IPS-15b (cell line): Measurements from ENCODE around the gene CEP162.
"Not testable (repeated sequence)": the region's sequence is repeated elsewhere in the genome, so short reads cannot be mapped to it uniquely, and the experiment has no call there.

Experiments used
- H3K27me3 ChIP-seq: one replicate; pipeline ENCODE4 v1.6.1; 2013; ENCODE audit warnings: low read length; ENCODE audit not compliant: control insufficient read depth, insufficient read depth
- H3K36me3 ChIP-seq: one replicate; pipeline ENCODE4 v1.6.1; 2013; ENCODE audit warnings: low read length; ENCODE audit not compliant: control insufficient read depth, insufficient read depth
- H3K4me1 ChIP-seq: one replicate; pipeline ENCODE4 v1.6.1; 2013; ENCODE audit warnings: mild to moderate bottlenecking, low read length; ENCODE audit not compliant: control insufficient read depth, insufficient read depth
- H3K4me3 ChIP-seq: one replicate; pipeline ENCODE4 v1.5.1; 2013; ENCODE audit warnings: low read depth, low read length
- H3K9ac ChIP-seq: one replicate; pipeline ENCODE4 v1.6.1; 2013; ENCODE audit warnings: low read depth, mild to moderate bottlenecking, low read length
- H3K9me3 ChIP-seq: one replicate; pipeline ENCODE4 v1.6.1; 2013; ENCODE audit warnings: mild to moderate bottlenecking, low read length; ENCODE audit not compliant: control insufficient read depth, insufficient read depth

The CEP162 gene

DNA sequence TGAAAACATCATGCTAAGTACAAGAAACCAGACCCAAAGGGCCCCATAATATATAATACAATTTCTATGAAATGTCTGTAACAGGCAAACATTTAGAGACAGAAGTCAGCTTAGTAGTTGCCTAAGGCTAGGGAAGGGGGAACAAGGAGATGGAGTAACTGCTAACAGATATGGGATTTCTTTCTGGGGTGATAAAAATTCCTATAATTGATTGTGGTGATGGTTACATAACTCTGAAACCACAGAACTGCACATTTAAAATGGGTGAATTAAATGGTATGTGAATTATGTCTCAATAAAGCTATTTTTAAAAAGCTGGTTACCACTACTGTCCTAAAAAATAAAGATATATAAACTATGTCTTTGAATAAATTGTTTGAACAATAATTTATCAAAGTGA is 3.2 kb downstream of the CEP162 start:
- Histone ChIP-seq H3K36me3 (no peaks in the 10 kb centered on the region), H3K27me3 (peaks cover 2% of the 10 kb centered on the region), H3K9me3 (no peaks in the 10 kb centered on the region), H3K4me3 (no peak overlapping the region), H3K9ac (no peak overlapping the region), H3K4me1 (no peaks in the 10 kb centered on the region)

DNA sequence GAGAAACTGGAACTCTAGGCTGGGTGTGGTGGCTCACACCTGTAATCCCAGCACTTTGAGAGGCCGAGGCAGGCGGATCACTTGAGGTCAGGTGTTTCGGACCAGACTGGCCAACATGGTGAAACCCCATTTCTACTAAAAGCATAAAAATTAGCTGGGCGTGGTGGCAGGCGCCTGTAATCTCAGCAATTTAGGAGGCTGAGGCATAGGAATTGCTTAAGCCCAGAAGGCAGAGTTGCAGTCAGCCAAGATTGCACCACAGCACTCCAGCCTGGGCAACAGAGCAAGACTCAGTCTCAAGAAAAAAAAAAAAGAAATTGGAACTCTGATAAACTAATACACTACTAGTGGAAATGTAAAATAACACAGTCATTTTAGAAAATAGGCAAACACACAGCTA is 3.8 kb downstream of the CEP162 start:
- not testable (repeated sequence) for H3K27me3 ChIP-seq, H3K4me1 ChIP-seq, H3K36me3 ChIP-seq, H3K9me3 ChIP-seq, H3K4me3 ChIP-seq, H3K9ac ChIP-seq

- H3K4me1 ChIP-seq: peaks cover 5% of the 10 kb centered on the region
- H3K36me3 ChIP-seq: no peaks in the 10 kb centered on the region
- H3K4me3 ChIP-seq: no peak overlapping the region
- H3K9ac ChIP-seq: no peak overlapping the region
- no peaks in the 10 kb centered on the region for H3K9me3 ChIP-seq
- H3K27me3 ChIP-seq: no peaks in the 10 kb centered on the region
Observed at GRCh38 chr6:84222426-84222825, 5.0 kb downstream of the CEP162 start.

GRCh38 chr6:84220809-84221409 is 6.5 kb downstream of the CEP162 start:
- Histone ChIP-seq H3K9me3 (no peaks in the 10 kb centered on the region), H3K4me1 (peaks cover 9% of the 10 kb centered on the region), H3K9ac (no peak overlapping the region), H3K27me3 (no peaks in the 10 kb centered on the region), H3K36me3 (no peaks in the 10 kb centered on the region), H3K4me3 (no peak overlapping the region)

GRCh38 chr6:84218091-84218490 is 9.4 kb downstream of the CEP162 start:
- Histone ChIP-seq H3K9ac (no peak overlapping the region), H3K4me3 (no peak overlapping the region), H3K9me3 (no peaks in the 10 kb centered on the region), H3K27me3 (no peaks in the 10 kb centered on the region), H3K4me1 (peaks cover 9% of the 10 kb centered on the region), H3K36me3 (no peaks in the 10 kb centered on the region)

DNA sequence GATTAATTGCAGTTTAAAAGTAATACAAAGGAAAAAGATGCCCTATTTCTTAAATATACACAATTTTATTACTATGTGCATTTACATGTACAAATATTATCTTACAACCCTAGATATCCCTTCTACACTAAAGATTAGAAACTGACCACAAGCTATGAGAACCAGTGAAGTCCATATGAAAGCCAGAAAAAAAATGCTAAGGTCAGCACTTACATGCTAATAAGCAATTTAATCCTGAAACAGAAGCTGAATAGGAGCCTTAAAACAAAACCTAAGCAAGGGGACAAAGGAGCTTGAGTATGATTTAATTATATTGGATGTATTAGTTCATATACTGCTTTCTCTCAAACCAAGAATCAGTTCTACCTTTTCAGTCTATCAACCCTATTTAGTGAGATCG is 14.2 kb downstream of the CEP162 start:
- no peaks in the 10 kb centered on the region for H3K36me3 ChIP-seq
- no peak overlapping the region for H3K9ac ChIP-seq
- H3K27me3 ChIP-seq: no peaks in the 10 kb centered on the region
- H3K4me1 ChIP-seq: peaks cover 5% of the 10 kb centered on the region
- no peaks in the 10 kb centered on the region for H3K9me3 ChIP-seq
- H3K4me3 ChIP-seq: no peak overlapping the region

DNA sequence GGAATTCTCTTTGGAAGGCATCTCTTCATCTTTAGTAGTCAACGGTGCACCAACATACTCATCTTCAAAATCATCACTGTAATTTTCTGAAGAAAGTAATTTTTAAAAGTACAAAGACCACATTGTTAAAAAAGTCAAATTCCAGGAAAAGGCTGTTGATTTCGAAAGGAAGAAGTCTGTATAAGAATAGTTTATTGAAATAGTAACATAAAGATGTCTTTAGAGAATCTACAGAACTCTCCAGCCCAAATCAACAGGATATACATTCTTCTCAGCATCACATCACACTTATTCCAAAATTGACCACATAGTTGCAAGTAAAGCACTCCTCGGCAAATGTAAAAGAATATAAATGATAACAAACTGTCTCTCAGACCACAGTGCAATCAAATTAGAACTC is 23.4 kb downstream of the CEP162 start:
- H3K9me3 ChIP-seq: no peaks in the 10 kb centered on the region
- H3K36me3 ChIP-seq: no peaks in the 10 kb centered on the region
- H3K27me3 ChIP-seq: no peaks in the 10 kb centered on the region
- no peak overlapping the region for H3K9ac ChIP-seq
- no peaks in the 10 kb centered on the region for H3K4me1 ChIP-seq
- H3K4me3 ChIP-seq: no peak overlapping the region

- H3K27me3 ChIP-seq, H3K9me3 ChIP-seq, H3K36me3 ChIP-seq, H3K4me1 ChIP-seq, H3K9ac ChIP-seq, H3K4me3 ChIP-seq: not testable (repeated sequence)
Observed at GRCh38 chr6:84199987-84200386, 27.5 kb downstream of the CEP162 start.

GRCh38 chr6:84197708-84198107 is 29.7 kb downstream of the CEP162 start:
- no peaks in the 10 kb centered on the region for H3K27me3 ChIP-seq
- H3K4me1 ChIP-seq: no peaks in the 10 kb centered on the region
- H3K9me3 ChIP-seq: no peaks in the 10 kb centered on the region
- no peak overlapping the region for H3K4me3 ChIP-seq
- H3K36me3 ChIP-seq: peaks cover 2% of the 10 kb centered on the region
- H3K9ac ChIP-seq: no peak overlapping the region

- H3K27me3 ChIP-seq: no peaks in the 10 kb centered on the region
- no peak overlapping the region for H3K9ac ChIP-seq
- H3K9me3 ChIP-seq: no peaks in the 10 kb centered on the region
- peaks cover 2% of the 10 kb centered on the region for H3K36me3 ChIP-seq
- H3K4me1 ChIP-seq: no peaks in the 10 kb centered on the region
- no peak overlapping the region for H3K4me3 ChIP-seq
Observed at GRCh38 chr6:84193114-84193708, 34.2 kb downstream of the CEP162 start.

DNA sequence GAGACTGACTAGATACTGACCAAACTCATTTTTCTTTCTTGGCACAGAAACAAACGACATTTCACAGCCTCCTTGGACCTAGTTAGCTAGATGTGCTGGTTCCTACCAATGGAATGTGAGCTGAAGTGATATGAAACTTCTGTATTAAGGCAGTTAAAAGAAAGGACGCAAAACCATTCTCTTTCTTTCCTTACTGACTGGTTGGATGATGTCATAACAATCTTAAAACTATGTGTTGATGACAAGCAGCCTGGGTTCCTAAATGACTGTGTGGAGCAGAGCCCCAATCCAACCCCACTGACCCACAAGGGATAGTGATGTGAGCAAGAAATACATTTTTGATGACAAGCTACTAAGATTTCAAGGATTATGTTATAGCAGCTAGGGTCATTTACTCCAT is 35.6 kb downstream of the CEP162 start:
- no peaks in the 10 kb centered on the region for H3K27me3 ChIP-seq
- H3K4me3 ChIP-seq: no peak overlapping the region
- H3K9me3 ChIP-seq: no peaks in the 10 kb centered on the region
- no peaks in the 10 kb centered on the region for H3K36me3 ChIP-seq
- no peak overlapping the region for H3K9ac ChIP-seq
- no peaks in the 10 kb centered on the region for H3K4me1 ChIP-seq

- H3K36me3 ChIP-seq, H3K4me1 ChIP-seq, H3K27me3 ChIP-seq, H3K9ac ChIP-seq, H3K9me3 ChIP-seq, H3K4me3 ChIP-seq: not testable (repeated sequence)
Observed at GRCh38 chr6:84189356-84189755, 38.1 kb downstream of the CEP162 start.
